Kidney epithelial cell (primary cell): ENCODE data around the gene LAMA4. TPM values are rescaled to one million over a fixed set of nuclear protein-coding genes. Genes with fewer than 3 reads are reported as not detected.

Source experiments
- DNase-seq: peaks from one replicate; pipeline ENCODE4 v3.0.0-alpha.2; 2010; ENCODE audit warnings: low read depth
- H3K27me3 ChIP-seq: 2 replicates; pipeline ENCODE4 v1.6.0; 2011; ENCODE audit warnings: low read length; ENCODE audit not compliant: control insufficient read depth, insufficient read depth
- H3K36me3 ChIP-seq: 2 replicates; pipeline ENCODE4 v1.5.1; 2011; ENCODE audit warnings: low read length; ENCODE audit not compliant: control insufficient read depth, insufficient read depth
- H3K4me3 ChIP-seq: 2 replicates; pipeline ENCODE4 v1.5.1; 2011; ENCODE audit warnings: low read depth, mild to moderate bottlenecking, control low read depth, low read length
- CTCF ChIP-seq: IDR thresholded peaks from 2 replicates; pipeline ENCODE4 v1.5.1; 2011; ENCODE audit warnings: mild to moderate bottlenecking, moderate library complexity, low read length, control low read depth, inconsistent platforms; ENCODE audit not compliant: insufficient read depth, poor library complexity, severe bottlenecking
- total RNA-seq: library from RNA; depleted of rRNA; stranded (reverse); fragments of >200 nt; gene quantifications from 2 replicates; pipeline ENCODE4 v1.2.3, GENCODE V29; 2015

Gene LAMA4
- total RNA-seq, 1 donor from 2014 or later = 5.6 TPM

GRCh38 chr6:112228480-112229332 is 25.7 kb downstream of the LAMA4 start:
- Histone ChIP-seq H3K36me3 (no peaks in the 10 kb centered on the region), H3K27me3 (no peaks in the 10 kb centered on the region), H3K4me3 (no peak overlapping the region)
- no peak for DNase-seq
- no peak for TF ChIP-seq CTCF

GRCh38 chr6:112227992-112228391 is 26.4 kb downstream of the LAMA4 start:
- no peaks in the 10 kb centered on the region for H3K27me3 ChIP-seq
- DNase-seq = no peak
- TF ChIP-seq CTCF = no peak

GRCh38 chr6:112227411-112227810 is 27.0 kb downstream of the LAMA4 start:
- no peaks in the 10 kb centered on the region for H3K27me3 ChIP-seq
- DNase-seq = no peak
- no peak overlapping the region for H3K4me3 ChIP-seq
- TF ChIP-seq CTCF = no peak
- H3K36me3 ChIP-seq = no peaks in the 10 kb centered on the region

More at GRCh38 chr6:112227992-112228391, 26.4 kb downstream of the LAMA4 start:
- H3K36me3 ChIP-seq = no peaks in the 10 kb centered on the region
- H3K4me3 ChIP-seq = no peak overlapping the region

- Histone ChIP-seq H3K27me3 (no peaks in the 10 kb centered on the region), H3K36me3 (no peaks in the 10 kb centered on the region), H3K4me3 (no peak overlapping the region)
- no peak for TF ChIP-seq CTCF
- no peak for DNase-seq
These were observed 28.7 kb downstream of the LAMA4 start for GRCh38 chr6:112225691-112226090.

GRCh38 chr6:112224088-112224487 is 30.3 kb downstream of the LAMA4 start:
- Histone ChIP-seq H3K36me3 (no peaks in the 10 kb centered on the region), H3K4me3 (no peak overlapping the region), H3K27me3 (no peaks in the 10 kb centered on the region)
- TF ChIP-seq CTCF = no peak
- DNase-seq = no peak
